GM12875 (cell line): ENCODE results near the gene GALNT9.

Source experiments
- H3K4me3 ChIP-seq: one replicate; pipeline ENCODE4 v1.5.1; 2011; ENCODE audit warnings: low read depth, low read length, control low read depth
- TF ChIP-seq, protein P1 (sequence below): IDR thresholded peaks from 2 replicates; pipeline ENCODE4 v1.5.1; 2011; ENCODE audit warnings: low read depth, mild to moderate bottlenecking, control low read depth, inconsistent platforms, low read length, moderate library complexity, borderline replicate concordance; ENCODE audit not compliant: insufficient read depth

The GALNT9 gene

DNA sequence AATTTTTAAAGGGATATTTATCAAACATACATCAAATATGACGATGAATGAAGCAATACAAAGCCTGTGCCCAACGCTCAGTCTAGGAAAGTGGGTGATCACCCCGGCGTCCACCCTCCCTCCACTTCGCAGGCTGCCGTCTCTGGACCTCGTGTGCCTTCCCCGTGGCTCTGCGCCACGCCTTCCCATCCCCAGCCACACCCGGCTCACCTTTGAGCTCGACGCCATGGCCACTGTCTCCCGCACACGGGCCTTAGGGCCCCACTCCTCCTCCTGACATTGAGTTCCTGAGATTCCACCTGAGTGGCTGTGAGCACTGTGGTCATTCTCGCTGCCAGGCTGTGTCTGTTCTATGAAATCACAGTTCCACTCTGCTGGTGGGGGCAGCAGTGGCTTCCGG, 56.7 kb downstream of the GALNT9 start:
- TF ChIP-seq, protein P1, sequence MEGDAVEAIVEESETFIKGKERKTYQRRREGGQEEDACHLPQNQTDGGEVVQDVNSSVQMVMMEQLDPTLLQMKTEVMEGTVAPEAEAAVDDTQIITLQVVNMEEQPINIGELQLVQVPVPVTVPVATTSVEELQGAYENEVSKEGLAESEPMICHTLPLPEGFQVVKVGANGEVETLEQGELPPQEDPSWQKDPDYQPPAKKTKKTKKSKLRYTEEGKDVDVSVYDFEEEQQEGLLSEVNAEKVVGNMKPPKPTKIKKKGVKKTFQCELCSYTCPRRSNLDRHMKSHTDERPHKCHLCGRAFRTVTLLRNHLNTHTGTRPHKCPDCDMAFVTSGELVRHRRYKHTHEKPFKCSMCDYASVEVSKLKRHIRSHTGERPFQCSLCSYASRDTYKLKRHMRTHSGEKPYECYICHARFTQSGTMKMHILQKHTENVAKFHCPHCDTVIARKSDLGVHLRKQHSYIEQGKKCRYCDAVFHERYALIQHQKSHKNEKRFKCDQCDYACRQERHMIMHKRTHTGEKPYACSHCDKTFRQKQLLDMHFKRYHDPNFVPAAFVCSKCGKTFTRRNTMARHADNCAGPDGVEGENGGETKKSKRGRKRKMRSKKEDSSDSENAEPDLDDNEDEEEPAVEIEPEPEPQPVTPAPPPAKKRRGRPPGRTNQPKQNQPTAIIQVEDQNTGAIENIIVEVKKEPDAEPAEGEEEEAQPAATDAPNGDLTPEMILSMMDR, result no peak
- no peak overlapping the region for H3K4me3 ChIP-seq

DNA sequence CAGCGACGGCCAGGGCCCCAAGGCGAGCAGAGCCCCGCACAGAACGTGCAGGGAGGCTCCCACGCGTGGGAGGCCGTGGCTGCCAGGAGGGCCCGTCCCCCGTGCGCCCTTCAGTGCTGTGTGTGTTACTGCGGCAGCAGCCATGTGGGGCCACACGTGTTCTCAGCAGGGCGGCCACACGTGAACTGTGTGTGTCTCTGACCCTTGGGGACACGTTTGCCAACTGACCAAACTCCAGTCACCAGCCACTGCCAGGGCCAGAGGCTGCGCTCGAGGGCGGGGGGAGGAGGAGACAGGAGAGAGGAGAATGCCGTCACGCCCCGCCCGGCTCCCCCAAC, 57.7 kb downstream of the GALNT9 start:
- TF ChIP-seq, protein P1, result no peak
- H3K4me3 ChIP-seq, result no peak overlapping the region

DNA sequence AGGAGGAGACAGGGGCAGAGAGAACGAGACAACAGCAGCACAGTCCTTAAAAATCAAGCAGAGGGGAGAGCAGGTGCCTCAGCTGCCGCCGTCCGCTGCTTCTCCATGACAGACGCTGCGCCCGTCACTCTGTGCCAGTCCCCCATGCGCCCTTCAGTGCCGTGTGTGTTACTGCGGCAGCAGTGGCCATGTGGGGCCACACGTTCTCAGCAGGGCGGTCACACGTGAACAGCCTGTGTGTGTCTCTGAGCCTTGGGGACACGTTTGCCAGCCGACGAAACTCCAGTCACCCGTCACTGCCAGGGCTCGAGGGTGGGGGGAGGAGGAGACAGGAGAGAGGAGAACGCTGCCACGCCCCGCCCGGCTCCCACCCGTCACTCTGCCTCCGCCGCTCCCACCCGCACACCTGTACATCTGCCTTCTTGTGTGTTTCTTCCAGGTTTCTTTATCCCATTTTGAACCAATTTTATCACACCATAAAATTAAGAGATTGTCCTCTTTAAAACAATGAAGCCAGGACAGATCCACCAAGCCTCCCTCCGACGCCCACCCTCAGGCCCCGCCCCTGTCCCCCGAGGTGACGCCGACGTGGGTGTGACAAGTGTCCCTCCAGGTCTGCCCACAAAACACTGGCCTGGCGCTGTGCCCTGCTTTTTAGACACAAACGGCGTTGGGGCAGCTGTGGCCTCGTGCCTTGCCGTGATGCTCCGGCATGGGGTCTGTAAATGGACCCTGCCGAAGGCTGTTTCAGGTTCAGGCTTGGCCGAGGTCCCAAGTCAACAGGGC, 58.2 kb downstream of the GALNT9 start:
- H3K4me3 ChIP-seq, result no peak overlapping the region
- TF ChIP-seq, protein P1, result no peak

DNA sequence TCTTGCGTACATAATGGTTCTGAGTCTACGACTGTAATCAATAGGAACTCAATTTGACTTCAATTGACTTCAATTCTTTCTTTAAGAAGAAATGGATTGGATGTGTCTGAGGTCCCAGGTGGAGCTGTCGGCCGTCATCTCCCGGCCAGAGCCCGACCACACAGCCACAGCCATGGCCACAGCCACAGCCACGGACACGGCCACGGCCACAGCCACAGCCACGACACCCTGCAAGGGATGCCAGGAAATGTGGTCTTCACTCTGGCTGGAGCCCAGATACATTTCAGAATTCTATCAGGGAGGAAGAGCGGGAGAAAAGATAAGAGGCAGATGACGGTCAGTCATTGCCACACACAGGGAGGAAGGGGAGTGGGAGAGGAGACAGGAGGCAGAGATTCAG, 58.9 kb downstream of the GALNT9 start:
- H3K4me3 ChIP-seq, result no peak overlapping the region
- TF ChIP-seq, protein P1, result no peak

DNA sequence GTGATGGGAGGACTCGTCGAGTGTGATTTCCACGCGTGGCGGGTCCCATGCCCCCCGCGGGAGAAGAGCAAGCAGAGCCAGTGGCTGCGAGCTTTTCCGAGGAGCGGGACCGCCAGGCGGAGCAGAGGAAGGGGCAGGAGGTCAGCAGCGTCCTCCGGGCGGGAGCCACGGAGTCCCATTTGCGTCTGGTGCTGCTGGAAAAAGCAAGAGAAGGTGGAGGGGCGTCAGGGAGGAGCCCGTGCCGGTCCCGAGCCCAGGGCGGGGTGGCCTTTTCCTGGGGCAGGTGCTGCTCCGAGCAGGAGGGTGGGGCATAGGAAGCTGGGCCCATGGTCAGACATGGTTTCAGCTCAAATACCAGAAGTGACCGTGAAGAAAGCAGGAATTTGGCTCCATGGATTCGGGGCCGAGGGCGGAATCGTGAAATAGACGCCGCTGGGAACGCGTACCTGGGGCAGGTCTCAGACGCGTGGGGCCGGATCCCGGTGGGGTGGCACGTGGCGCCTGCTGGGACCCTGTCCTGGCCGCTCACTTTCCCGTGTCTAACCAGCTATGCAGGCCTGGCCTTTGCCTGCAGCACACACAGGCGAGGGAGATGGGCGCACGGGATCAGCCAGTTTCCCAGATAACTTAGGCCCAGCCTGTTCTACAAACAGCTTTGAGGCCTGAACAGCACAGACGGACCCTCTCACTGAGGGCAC, 60.0 kb downstream of the GALNT9 start:
- no peak overlapping the region for H3K4me3 ChIP-seq
- TF ChIP-seq, protein P1, result no peak

DNA sequence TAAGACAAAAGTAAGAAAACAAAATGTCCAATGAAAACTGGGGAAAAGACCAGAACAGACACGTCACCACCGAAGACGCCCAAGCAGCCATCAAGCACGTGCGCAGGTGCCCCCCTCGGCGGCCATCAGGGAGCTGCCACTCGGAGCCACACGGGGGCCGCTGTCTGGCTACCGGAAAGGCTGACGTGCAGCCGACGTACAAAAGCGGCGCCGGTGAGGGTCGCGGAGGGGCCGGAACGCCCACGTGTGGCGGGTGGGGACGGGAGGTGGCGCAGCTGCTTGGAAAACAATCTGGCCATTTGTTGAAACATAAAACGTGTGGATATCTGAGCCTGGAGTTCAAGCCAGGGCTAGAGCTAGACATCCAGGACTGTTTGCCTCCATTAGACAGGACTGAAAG, 60.7 kb downstream of the GALNT9 start:
- no peak overlapping the region for H3K4me3 ChIP-seq
- TF ChIP-seq, protein P1, result no peak

DNA sequence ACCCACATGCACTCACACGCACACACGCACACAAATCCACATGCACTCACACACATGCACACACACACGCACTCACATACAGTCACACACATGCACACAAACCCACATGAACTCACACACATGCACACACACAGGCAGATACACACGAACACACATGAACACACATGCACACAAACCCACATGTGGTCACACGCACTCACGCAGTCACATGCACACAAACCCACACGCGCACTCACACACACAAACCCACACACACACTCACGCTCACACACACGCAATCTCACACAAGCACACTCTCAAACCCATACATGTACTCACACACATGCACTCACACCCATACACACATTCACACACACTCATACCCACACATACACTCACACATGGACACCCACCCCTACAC, 61.5 kb downstream of the GALNT9 start:
- no peak overlapping the region for H3K4me3 ChIP-seq
- TF ChIP-seq, protein P1, result no peak
